IPS-18c (cell line): ENCODE results near the gene COMMD3.
"Not testable (repeated sequence)": the region's sequence is repeated elsewhere in the genome, so short reads cannot be mapped to it uniquely, and the experiment has no call there.

Source experiments
- H3K4me3 ChIP-seq: 2 replicates; pipeline ENCODE4 v1.7.0; 2013; ENCODE audit warnings: low read depth, mild to moderate bottlenecking, low read length, moderate library complexity; ENCODE audit not compliant: insufficient read depth
- H3K9me3 ChIP-seq: one replicate; pipeline ENCODE4 v1.6.1; 2013; ENCODE audit warnings: mild to moderate bottlenecking, low read length, moderate library complexity; ENCODE audit not compliant: control insufficient read depth, insufficient read depth

Gene COMMD3

GRCh38 chr10:22345301-22346095, 29.3 kb downstream of the COMMD3 start, which contains the start of gene SPAG6:
SPAG6 (plus strand) TSS chr10:22345496; CDS start chr10:22345612, 116 bp downstream.
- Histone ChIP-seq H3K9me3 (no peaks in the 10 kb centered on the region), H3K4me3 (peak within 1 kb of the TSS; percentile 48)

GRCh38 chr10:22346096-22346661, 30.0 kb downstream of the COMMD3 start:
- peak overlapping the region; percentile 48; the same call in 1 of the 2 replicates for H3K4me3 ChIP-seq
- no peaks in the 10 kb centered on the region for H3K9me3 ChIP-seq

DNA sequence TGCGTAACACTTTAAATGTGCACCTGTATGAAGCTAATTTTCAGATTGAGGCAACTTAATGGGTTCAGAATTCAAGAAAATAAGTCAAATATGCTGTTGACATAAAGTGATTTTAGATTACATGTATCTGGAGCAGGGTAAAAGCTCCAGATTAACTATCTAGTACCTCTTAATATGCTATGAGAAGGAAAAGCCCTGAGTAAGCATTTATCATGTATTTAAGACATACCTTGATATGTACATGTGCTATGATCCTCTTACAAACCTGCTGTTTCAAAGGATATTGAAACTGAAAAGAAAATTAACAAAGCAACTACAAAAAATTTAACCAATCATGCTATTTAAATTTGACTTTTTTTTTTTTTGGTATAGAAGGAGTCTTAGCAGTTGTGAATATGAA, 33.6 kb downstream of the COMMD3 start:
- H3K9me3 ChIP-seq, result no peaks in the 10 kb centered on the region

DNA sequence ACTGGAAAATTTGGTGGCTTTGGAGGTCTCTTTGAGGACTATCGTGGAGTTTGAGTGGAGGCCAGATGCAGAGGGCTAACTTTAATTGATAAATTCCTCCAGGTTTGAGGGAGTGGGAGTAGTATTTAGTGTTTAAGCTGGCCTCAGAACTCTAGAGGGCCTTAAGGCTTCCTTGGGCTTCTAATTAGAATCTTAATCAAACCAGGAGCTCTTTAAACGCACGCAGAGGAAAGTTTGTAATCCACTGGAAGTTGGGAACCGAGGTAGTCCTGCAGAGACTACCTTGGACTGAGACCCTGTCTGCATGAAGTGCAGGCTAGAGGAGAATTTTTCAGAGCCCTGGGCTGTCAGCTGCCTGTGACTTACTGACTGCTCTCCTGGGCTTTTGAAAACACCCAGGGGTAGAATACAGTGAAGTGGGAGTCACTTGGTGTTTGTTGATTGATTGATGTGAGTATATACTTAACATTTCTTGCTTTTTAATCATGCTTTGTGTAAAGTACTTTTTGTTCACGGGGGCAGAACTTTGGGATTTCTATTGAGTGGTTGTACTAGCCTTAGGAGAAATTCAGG, 35.0 kb downstream of the COMMD3 start:
- Histone ChIP-seq H3K9me3 (no peaks in the 10 kb centered on the region), H3K4me3 (no peak overlapping the region)

More for the DNA sequence above, 33.6 kb downstream of the COMMD3 start:
- H3K4me3 ChIP-seq, result no peak overlapping the region

DNA sequence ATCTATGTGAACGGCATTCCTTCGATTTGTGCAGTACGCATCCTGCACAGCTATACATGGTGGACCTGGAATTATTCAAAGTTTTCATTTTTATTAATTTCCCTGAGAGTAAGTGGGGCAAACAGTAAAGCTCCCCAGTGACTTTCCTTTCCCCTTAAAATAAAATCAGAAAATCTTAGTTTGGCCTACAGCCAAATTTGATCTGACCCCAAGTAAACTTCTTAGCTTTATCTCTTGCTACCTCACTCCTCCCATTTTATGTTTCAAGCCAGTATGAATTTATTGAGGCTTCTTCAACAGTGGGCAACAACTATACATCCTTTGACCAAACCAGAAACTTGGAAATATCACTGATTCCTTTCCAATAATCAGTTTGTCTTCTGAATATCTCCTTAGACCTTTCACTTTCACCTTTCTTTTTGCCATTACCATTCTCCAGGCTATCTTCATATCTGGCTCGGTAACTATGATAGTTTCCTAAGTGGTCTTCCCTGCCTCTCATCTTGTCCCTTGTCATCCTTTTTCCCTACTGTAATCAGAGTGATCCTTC, 40.2 kb downstream of the COMMD3 start:
- no peaks in the 10 kb centered on the region for H3K9me3 ChIP-seq
- H3K4me3 ChIP-seq, result no peak overlapping the region

- H3K9me3 ChIP-seq, H3K4me3 ChIP-seq: not testable (repeated sequence)
Measured at GRCh38 chr10:22357770-22358169, 41.6 kb downstream of the COMMD3 start.

DNA sequence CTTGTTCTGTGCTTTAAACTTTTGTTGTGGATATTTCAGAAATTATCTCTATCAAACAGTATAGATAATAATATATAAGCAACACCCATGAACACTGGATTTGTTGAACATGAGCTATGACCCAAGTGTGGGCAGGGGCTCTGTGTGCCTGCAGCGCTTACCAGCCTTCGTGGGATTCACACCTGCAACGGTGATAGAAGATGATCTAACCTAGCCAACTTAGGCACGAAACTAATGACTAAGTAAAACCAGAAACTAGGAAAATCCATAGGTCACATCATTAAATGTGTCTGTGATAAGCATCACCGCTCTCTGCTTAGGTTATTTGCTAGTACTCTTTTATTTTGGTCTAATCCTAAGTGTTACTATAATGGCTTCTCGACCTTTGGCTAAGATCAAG, 47.1 kb downstream of the COMMD3 start:
- no peak overlapping the region for H3K4me3 ChIP-seq
- no peaks in the 10 kb centered on the region for H3K9me3 ChIP-seq

DNA sequence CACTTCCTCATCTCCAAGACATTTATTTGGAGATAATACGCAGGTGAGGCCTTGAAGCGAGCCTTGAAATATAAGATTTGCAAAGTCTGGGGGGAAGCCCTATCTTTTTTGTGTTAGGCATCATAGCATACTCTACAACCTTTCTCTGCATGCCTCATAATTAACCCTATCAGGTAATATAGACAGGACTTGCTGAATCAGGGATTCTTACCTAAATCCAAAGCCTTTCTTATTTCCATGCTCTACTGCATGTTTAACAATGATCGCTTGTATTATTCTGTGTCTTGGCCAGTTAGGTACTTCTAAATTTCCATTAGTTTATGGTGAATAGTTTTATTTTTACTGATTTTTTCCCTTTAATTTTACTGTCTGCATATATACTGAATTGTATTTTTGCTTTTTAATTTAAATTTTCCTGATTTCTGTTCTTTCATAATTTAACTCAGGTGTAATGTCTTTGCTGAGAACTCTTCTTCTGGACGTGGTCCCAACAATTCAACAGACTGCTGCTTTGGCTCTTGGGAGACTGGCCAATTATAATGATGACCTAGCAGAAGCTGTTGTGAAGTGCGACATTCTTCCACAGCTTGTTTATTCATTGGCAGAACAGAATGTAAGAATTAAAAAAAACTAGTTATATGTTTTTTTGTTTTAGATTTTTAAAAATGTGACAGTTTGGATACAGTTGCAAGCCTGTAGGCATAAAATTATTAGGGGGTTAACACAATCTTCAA, 48.4 kb downstream of the COMMD3 start:
- no peak overlapping the region for H3K4me3 ChIP-seq
- no peaks in the 10 kb centered on the region for H3K9me3 ChIP-seq

DNA sequence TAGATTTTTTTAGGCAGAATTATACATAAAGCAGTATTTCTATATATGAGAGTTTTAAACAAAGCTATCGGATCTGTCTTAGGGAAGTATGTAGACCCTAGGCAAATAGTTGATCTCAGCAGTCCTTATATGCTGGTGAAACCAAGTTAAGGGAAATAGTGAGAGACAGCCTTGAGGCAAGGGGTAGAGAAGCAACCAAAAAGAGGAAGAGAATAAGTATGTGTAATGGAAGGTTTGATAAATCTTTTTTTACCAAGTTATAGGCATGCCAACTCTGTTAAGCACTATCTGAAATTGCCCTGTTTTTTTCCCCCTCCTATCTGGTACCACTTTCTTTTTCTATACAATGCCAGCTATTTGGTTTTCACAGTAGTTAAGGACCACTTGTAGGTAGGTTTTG, 49.0 kb downstream of the COMMD3 start:
- H3K4me3 ChIP-seq, result no peak overlapping the region

DNA sequence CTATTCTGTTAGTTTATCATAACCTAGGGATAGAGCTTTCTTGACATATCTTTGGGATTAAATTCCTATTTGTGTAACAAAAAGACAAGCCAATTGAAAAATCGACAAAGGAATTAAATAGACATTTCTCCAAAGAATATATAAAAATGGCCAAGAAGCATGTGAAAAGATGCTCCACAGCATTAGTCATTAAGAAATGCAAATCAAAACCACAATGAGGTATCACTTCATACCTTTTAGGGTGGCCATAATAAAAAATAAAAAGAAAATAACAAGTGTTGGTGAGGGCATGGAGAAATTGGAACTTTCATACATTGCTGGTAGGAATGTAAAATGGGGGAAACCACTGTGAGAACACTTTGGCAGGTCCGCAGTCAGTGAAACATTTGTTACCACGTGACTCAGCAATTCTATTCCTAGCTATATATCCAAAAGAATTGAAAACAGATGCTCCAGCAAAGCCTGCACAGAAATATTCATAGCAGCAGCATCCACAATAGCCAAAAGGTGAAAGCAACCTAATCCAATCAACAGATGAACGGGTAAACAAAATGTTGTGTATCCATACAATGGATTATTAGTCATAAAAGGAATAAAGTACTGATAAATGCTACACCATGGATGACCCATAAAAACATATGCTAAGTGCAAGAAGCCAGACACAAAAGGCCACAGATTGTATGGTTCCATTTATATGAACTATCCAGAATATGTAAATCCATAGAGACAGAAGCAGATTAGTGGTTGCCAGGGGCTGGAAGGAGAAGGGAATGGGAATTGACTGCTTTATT, 49.7 kb downstream of the COMMD3 start:
- Histone ChIP-seq H3K4me3 (no peak overlapping the region), H3K9me3 (no peaks in the 10 kb centered on the region)

More for the DNA sequence above, 49.0 kb downstream of the COMMD3 start:
- H3K9me3 ChIP-seq, result no peaks in the 10 kb centered on the region

DNA sequence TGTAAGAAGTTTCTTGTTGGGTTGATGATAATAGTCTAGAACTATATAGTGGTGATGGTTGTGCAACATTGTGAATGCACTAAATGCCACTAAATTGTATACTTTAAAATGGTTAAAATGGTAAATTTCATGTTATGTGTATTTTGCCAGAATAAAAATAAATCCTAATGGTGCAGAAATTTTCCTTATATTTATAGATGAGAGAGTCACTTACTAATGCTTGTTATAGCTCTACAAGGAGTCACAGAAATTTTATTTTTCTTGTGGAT, 50.2 kb downstream of the COMMD3 start:
- no peak overlapping the region for H3K4me3 ChIP-seq

DNA sequence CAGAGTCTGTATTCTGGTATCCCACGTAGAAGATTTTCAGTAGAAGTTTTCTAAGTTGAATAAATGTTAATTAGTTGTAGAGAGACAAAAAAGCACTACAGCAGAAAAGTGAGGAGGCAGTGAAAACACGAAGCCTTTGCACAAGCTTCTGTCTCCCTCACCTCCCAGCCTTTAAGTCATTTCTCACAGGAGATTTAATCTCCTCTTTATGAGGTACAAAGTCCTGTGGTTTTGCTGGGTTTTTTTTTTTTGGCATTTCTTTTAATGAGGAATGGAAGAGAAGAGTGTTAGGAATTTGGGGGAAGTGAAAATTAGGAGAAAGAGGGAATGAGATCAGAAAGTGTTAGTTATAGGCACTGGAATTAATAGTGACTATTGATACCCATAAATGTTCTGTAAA, 50.6 kb downstream of the COMMD3 start:
- H3K4me3 ChIP-seq, result no peak overlapping the region
- no peaks in the 10 kb centered on the region for H3K9me3 ChIP-seq

More for the DNA sequence above, 50.2 kb downstream of the COMMD3 start:
- no peaks in the 10 kb centered on the region for H3K9me3 ChIP-seq

DNA sequence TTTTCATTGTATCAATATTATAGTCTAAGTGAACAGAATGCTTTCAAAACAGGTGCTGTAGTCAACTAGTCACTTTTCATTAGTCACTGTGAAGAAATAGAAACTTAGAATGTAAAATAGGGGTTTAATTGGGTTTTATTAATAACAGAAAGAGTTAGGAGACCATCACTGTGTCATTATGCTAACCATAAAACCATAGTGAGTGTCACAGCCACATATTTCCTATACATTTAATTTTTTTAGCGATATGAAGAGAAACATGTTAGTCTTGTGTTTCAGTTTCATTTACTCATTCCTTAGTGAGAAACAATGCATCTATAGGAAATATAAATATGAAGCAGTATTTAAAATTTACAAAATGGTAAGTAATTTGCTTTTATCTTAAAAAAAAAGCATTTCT, 51.3 kb downstream of the COMMD3 start:
- Histone ChIP-seq H3K4me3 (no peak overlapping the region), H3K9me3 (no peaks in the 10 kb centered on the region)

DNA sequence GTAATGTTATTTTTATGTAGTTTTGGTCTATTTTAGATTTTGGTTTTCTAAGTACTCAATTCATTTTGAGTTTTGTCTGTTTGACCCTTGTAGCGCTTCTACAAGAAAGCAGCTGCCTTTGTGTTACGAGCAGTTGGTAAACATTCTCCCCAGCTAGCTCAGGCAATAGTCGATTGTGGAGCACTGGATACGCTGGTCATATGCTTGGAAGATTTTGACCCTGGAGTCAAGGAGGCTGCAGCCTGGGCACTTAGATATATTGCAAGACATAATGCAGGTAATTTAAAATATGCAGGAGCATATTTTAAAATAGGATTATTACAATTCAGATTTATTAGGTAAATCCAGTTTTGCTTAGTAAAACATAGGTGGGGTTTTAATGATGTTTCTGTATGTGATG, 52.2 kb downstream of the COMMD3 start:
- H3K9me3 ChIP-seq, result no peaks in the 10 kb centered on the region
- no peak overlapping the region for H3K4me3 ChIP-seq

- H3K4me3 ChIP-seq, result no peak overlapping the region
- no peaks in the 10 kb centered on the region for H3K9me3 ChIP-seq
Measured at GRCh38 chr10:22368981-22369380, 52.8 kb downstream of the COMMD3 start.

- no peak overlapping the region for H3K4me3 ChIP-seq
- H3K9me3 ChIP-seq, result no peaks in the 10 kb centered on the region
Measured at GRCh38 chr10:22369434-22370072, 53.4 kb downstream of the COMMD3 start.
